PC-3 (cell line): ENCODE results near the gene NHERF2. TPM values are rescaled to one million over a fixed set of nuclear protein-coding genes. Genes with fewer than 3 reads are reported as not detected.

Experiments
- ATAC-seq: fragments of 200-7000 bp; cut with Tn5 transposase; 2 replicates; pipeline ENCODE4 v1.9.1; 2020; ENCODE audit warnings: mild to moderate bottlenecking, moderate library complexity
- BruUV-seq: library from RNA; stranded (reverse); fragments of 400-500 nt; replicated peaks from 2 replicates; lab custom pipeline; 2021; lab: Mats Ljungman, UMichigan
- CTCF ChIA-PET: fragments of 300-600 bp; sonication (Branson Sonifier 250); formaldehyde crosslinking; loops from one replicate; lab custom pipeline; 2022; ENCODE audit warnings: antibody characterized with exemption; lab: Charles Lee
- POLR2A ChIA-PET: fragments of 300-600 bp; sonication (Branson Sonifier 250); formaldehyde crosslinking; loops from one replicate; lab custom pipeline; 2022; ENCODE audit warnings: antibody characterized with exemption; ENCODE audit not compliant: unreplicated experiment; lab: Charles Lee
- DNase-seq: peaks from one replicate; pipeline ENCODE4 v3.0.0-alpha.2; 2015
- H2AFZ ChIP-seq: fragments of 300-600 bp; sonication (generic); 2 replicates; pipeline ENCODE4 v1.6.0; 2016; ENCODE audit warnings: antibody characterized with exemption, low read length
- H3F3A ChIP-seq: fragments of 300-600 bp; sonication (generic); one replicate; pipeline ENCODE4 v1.6.0; 2017; ENCODE audit warnings: antibody characterized with exemption, low read length, control low read depth, mild to moderate bottlenecking; ENCODE audit not compliant: unreplicated experiment
- H3K27ac ChIP-seq: fragments of 300-600 bp; sonication (generic); 2 replicates; pipeline ENCODE4 v1.5.1; 2016; ENCODE audit warnings: mild to moderate bottlenecking, low read length
- H3K27me3 ChIP-seq: fragments of 300-600 bp; sonication (generic); 2 replicates; pipeline ENCODE4 v1.6.1; 2016; ENCODE audit warnings: low read length, mixed read lengths
- H3K36me3 ChIP-seq: fragments of 300-600 bp; sonication (generic); 2 replicates; pipeline ENCODE4 v1.6.1; 2016; ENCODE audit warnings: low read depth, mixed run types, low read length, mixed read lengths
- H3K4me1 ChIP-seq: fragments of 300-600 bp; sonication (generic); 2 replicates; pipeline ENCODE4 v1.5.1; 2016; ENCODE audit warnings: low read length; ENCODE audit not compliant: insufficient read depth
- H3K4me2 ChIP-seq: fragments of 300-600 bp; sonication (generic); 2 replicates; pipeline ENCODE4 v1.6.0; 2016; ENCODE audit warnings: low read length
- H3K4me3 ChIP-seq: fragments of 300-600 bp; sonication (generic); 2 replicates; pipeline ENCODE4 v1.5.1; 2016; ENCODE audit warnings: mild to moderate bottlenecking, low read length, mixed read lengths
- H3K79me2 ChIP-seq: fragments of 300-600 bp; sonication (generic); 2 replicates; pipeline ENCODE4 v1.6.1; 2017; ENCODE audit warnings: low read length, mixed read lengths
- H3K9ac ChIP-seq: fragments of 300-600 bp; sonication (generic); 2 replicates; pipeline ENCODE4 v1.6.0; 2016; ENCODE audit warnings: mild to moderate bottlenecking, low read length
- H3K9me2 ChIP-seq: fragments of 300-600 bp; sonication (generic); replicated peaks from 2 replicates; pipeline ENCODE4 v1.6.1; 2016; ENCODE audit warnings: mixed run types, low read length, mixed read lengths
- H3K9me3 ChIP-seq: fragments of 300-600 bp; sonication (generic); 2 replicates; pipeline ENCODE4 v1.6.1; 2016; ENCODE audit warnings: low read length, mixed read lengths
- H4K20me1 ChIP-seq: fragments of 300-600 bp; sonication (generic); 2 replicates; pipeline ENCODE4 v1.6.1; 2016; ENCODE audit warnings: low read length, mixed read lengths
- CTCF ChIP-seq: fragments of 300-600 bp; sonication (generic); conservative IDR thresholded peaks from 2 replicates; pipeline ENCODE4 v1.5.1; 2017; ENCODE audit warnings: antibody characterized with exemption, low read depth, mild to moderate bottlenecking, low read length
- EZH2 ChIP-seq: fragments of 300-600 bp; sonication (generic); IDR thresholded peaks from one replicate; pipeline ENCODE4 v1.6.1; 2017; ENCODE audit warnings: antibody characterized with exemption, mild to moderate bottlenecking, low read length; ENCODE audit not compliant: unreplicated experiment
- EZH2phosphoT487 ChIP-seq: fragments of 300-600 bp; sonication (generic); IDR thresholded peaks from 2 replicates; pipeline ENCODE4 v1.6.1; 2018; ENCODE audit warnings: mild to moderate bottlenecking, antibody characterized with exemption, low read length, borderline replicate concordance
- intact Hi-C: fragments of 100-400 bp; cut with micrococcal nuclease; formaldehyde crosslinking; loops from 2 replicates; pipeline ENCODE4 v1.9.0; 2023
- total RNA-seq: library from RNA; depleted of rRNA; stranded (reverse); fragments of >200 nt; gene quantifications from 2 replicates; pipeline ENCODE4 v1.2.3, GENCODE V29; 2014

The NHERF2 gene
- total RNA-seq, 1 experiment from 2014 or later = 145 TPM

DNA sequence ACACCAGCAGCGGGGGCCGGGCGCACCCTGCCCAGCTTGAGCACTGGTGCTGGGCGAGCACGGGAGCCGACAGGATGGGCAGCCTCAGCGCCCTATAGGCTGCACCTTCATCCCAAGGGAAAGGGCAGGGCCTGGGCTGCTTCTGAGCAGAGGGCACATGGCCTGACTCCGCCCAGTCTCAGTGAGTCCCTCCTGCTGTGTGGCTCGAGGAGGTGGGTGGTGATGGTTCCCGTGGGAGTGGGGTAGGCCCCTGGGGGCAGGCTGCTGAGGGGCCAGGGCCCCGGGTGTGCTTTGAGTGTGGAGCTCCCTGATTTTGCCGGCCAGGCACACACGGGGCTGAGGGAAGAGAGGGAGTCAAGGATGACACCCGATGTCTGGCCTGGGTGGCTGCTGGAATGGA, 59.0 kb downstream of the NHERF2 start:
- H4K20me1 ChIP-seq = no peaks in the 10 kb centered on the region
- BruUV-seq = no TSS peak
- no peak overlapping the region for H3K27ac ChIP-seq
- no peak for DNase-seq
- ATAC-seq = no peak; the same call in 1 of the 2 replicates
- no peaks in the 10 kb centered on the region for H3K79me2 ChIP-seq
- H2AFZ ChIP-seq = no peak overlapping the region
- no peaks in the 10 kb centered on the region for H3F3A ChIP-seq
- intact Hi-C loops = no loop called here
- H3K4me1 ChIP-seq = 0 out of 2 replicates have a peak, but pooled peaks cover 2% of the 10 kb centered on the region
- no peaks in the 10 kb centered on the region for H3K9me2 ChIP-seq
- no peak overlapping the region for H3K4me3 ChIP-seq
- no peaks in the 10 kb centered on the region for H3K27me3 ChIP-seq
- ChIA-PET CTCF (no interaction called here), POLR2A (no interaction called here)
- no peaks in the 10 kb centered on the region for H3K9me3 ChIP-seq
- no peaks in the 10 kb centered on the region for H3K36me3 ChIP-seq
- H3K9ac ChIP-seq = no peak overlapping the region
- TF ChIP-seq EZH2 = no peak
- TF ChIP-seq EZH2phosphoT487 = no peak
- H3K4me2 ChIP-seq = no peak overlapping the region

GRCh38 chr16:2086106-2086742, 59.5 kb downstream of the NHERF2 start:
- Histone ChIP-seq H3K27ac (no peak overlapping the region), H3K9me3 (no peaks in the 10 kb centered on the region), H3F3A (no peaks in the 10 kb centered on the region), H3K4me1 (0 out of 2 replicates have a peak, but pooled peaks cover 2% of the 10 kb centered on the region), H3K9ac (no peak overlapping the region), H4K20me1 (no peaks in the 10 kb centered on the region), H3K4me3 (no peak overlapping the region), H3K27me3 (no peaks in the 10 kb centered on the region), H3K9me2 (no peaks in the 10 kb centered on the region), H2AFZ (no peak overlapping the region), H3K79me2 (no peaks in the 10 kb centered on the region), H3K36me3 (no peaks in the 10 kb centered on the region), H3K4me2 (no peak overlapping the region)
- ATAC-seq (no peak), DNase-seq (no peak)
- BruUV-seq = no TSS peak
- intact Hi-C loops = no loop called here
- no peak for TF ChIP-seq CTCF
- TF ChIP-seq EZH2 = no peak
- TF ChIP-seq EZH2phosphoT487 = no peak
- CTCF ChIA-PET = no interaction called here
- POLR2A ChIA-PET = no interaction called here

- no peaks in the 10 kb centered on the region for H3K9me3 ChIP-seq
- H3K4me1 ChIP-seq = peaks cover 8% of the 10 kb centered on the region
- no peaks in the 10 kb centered on the region for H3K27me3 ChIP-seq
- TF ChIP-seq EZH2phosphoT487 (no peak), EZH2 (no peak), CTCF (no peak)
- no peaks in the 10 kb centered on the region for H3K9me2 ChIP-seq
- no peak for DNase-seq
- H3K4me2 ChIP-seq = no peak overlapping the region
- no peaks in the 10 kb centered on the region for H3K36me3 ChIP-seq
- ChIA-PET CTCF (no interaction called here), POLR2A (no interaction called here)
- no peak overlapping the region for H3K27ac ChIP-seq
- H3K79me2 ChIP-seq = no peaks in the 10 kb centered on the region
- H3K9ac ChIP-seq = no peak overlapping the region
- no peak for ATAC-seq
- intact Hi-C loops = no loop called here
- H3F3A ChIP-seq = no peaks in the 10 kb centered on the region
- no peak overlapping the region for H3K4me3 ChIP-seq
- no peaks in the 10 kb centered on the region for H4K20me1 ChIP-seq
- BruUV-seq = no TSS peak
- H2AFZ ChIP-seq = no peak overlapping the region
Measured at GRCh38 chr16:2086812-2087747, 60.4 kb downstream of the NHERF2 start.
